Body of pancreas (tissue), 4 donors: ENCODE data around the gene EPHA10.

Experiments used
- POLR2A ChIP-seq, 3 donors: fragments of 450-650 bp; IDR thresholded peaks; one replicate each; pipeline ENCODE4 v1.6.1; 2016; ENCODE audit warnings: antibody characterized with exemption in 3 of 3, mild to moderate bottlenecking in 2 of 3
- TF ChIP-seq, protein P1 (sequence below), 7 experiments: fragments of 450-650 bp in 4 of 7; fragments of 200-600 bp in 3 of 7; sonication (generic) in 3 of 7; IDR thresholded peaks; one replicate each; pipeline ENCODE4 v1.5.1; 2016 to 2019; ENCODE audit warnings: antibody characterized with exemption in 7 of 7

DNA sequence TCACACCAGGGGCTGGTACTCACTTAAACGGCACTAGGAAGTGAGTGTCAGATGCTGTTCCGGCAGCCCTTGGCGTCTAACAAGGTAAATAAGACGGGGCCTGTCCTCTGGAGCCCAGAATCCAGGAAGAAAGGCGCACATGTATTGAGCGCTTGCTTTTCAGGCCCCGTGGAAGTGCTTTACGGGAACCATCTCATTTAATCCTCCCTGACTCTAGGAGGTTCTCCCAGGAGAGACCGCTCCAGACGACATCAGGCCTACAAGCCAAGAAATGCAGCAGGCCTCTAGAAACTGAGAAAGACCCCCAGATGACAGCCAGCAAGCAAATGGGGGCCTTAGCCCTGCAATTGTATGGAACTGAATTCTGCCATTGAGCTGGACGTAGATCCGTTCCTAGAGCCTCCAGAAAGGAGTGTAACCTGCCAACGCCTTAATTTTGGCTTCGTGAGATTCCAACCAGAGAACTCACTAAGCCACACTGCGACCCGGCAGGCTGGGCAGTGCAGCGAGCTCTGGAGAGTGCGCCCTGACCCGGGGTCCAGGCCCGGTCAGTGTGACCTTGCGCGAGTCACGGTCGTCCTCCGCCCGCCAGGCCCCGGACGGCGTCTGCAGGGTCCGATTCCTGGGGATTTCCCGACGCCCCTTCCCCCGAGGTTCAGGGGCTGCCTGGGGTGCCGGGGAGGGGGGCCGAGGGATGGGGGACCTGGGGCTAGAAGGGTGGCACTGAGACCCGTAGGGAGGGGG, 28.2 kb upstream of the EPHA10 start:
- TF ChIP-seq POLR2A (IDR thresholded peaks at IDR 0.05), result no peak
- TF ChIP-seq, protein P1, sequence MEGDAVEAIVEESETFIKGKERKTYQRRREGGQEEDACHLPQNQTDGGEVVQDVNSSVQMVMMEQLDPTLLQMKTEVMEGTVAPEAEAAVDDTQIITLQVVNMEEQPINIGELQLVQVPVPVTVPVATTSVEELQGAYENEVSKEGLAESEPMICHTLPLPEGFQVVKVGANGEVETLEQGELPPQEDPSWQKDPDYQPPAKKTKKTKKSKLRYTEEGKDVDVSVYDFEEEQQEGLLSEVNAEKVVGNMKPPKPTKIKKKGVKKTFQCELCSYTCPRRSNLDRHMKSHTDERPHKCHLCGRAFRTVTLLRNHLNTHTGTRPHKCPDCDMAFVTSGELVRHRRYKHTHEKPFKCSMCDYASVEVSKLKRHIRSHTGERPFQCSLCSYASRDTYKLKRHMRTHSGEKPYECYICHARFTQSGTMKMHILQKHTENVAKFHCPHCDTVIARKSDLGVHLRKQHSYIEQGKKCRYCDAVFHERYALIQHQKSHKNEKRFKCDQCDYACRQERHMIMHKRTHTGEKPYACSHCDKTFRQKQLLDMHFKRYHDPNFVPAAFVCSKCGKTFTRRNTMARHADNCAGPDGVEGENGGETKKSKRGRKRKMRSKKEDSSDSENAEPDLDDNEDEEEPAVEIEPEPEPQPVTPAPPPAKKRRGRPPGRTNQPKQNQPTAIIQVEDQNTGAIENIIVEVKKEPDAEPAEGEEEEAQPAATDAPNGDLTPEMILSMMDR (IDR thresholded peaks at IDR 0.05), result no peak
